Liver (tissue), 9 donors: ENCODE data around the gene RAX2. TPM values are rescaled to one million over a fixed set of nuclear protein-coding genes. Genes with fewer than 3 reads are reported as not detected.

Experiments
- DNase-seq: peaks from one replicate; pipeline ENCODE4 v3.0.0-alpha.2; 2017; ENCODE audit warnings: low spot score
- H3K27ac ChIP-seq, 2 donors: one replicate each; pipeline ENCODE4 v1.7.0; 2013; ENCODE audit warnings: inconsistent platforms in 2 of 2, low read length in 2 of 2, control low read depth in 1 of 2, low read depth in 1 of 2, mild to moderate bottlenecking in 1 of 2
- H3K27me3 ChIP-seq, 4 donors: one replicate each; pipeline versions ENCODE4 v1.6.1 to v1.7.0; 2013; ENCODE audit warnings: low read length in 3 of 4, inconsistent platforms in 1 of 4, mild to moderate bottlenecking in 1 of 4, moderate library complexity in 1 of 4; ENCODE audit not compliant: control insufficient read depth in 4 of 4, insufficient read depth in 4 of 4
- H3K36me3 ChIP-seq, 4 donors: one replicate each; pipeline versions ENCODE4 v1.6.1 to v1.7.0; 2013; ENCODE audit warnings: low read length in 3 of 4, mild to moderate bottlenecking in 3 of 4, low read depth in 1 of 4, moderate library complexity in 1 of 4; ENCODE audit not compliant: control insufficient read depth in 4 of 4, insufficient read depth in 3 of 4
- H3K4me1 ChIP-seq, 4 donors: one replicate each; pipeline versions ENCODE4 v1.6.1 to v1.7.0; 2013; ENCODE audit warnings: low read length in 3 of 4, mild to moderate bottlenecking in 3 of 4, moderate library complexity in 1 of 4; ENCODE audit not compliant: control insufficient read depth in 4 of 4, insufficient read depth in 4 of 4
- H3K4me3 ChIP-seq, 3 donors: one replicate each; pipeline versions ENCODE4 v1.6.1 to v1.7.0; 2013; ENCODE audit warnings: low read length in 3 of 3, control low read depth in 1 of 3, low read depth in 1 of 3, mild to moderate bottlenecking in 1 of 3
- H3K9ac ChIP-seq, 2 donors: one replicate each; pipeline ENCODE4 v1.7.0; 2013; ENCODE audit warnings: low read length in 2 of 2, mild to moderate bottlenecking in 2 of 2, moderate library complexity in 2 of 2, control low read depth in 1 of 2, low read depth in 1 of 2
- H3K9me3 ChIP-seq, 4 donors: one replicate each; pipeline versions ENCODE4 v1.6.1 to v1.7.0; 2013; ENCODE audit warnings: low read length in 3 of 4; ENCODE audit not compliant: control insufficient read depth in 4 of 4
- EGR1 ChIP-seq, 2 donors: IDR thresholded peaks; 2 replicates each; pipeline ENCODE4 v1.6.1; 2016 to 2018; ENCODE audit warnings: antibody characterized with exemption in 2 of 2, low read depth in 2 of 2
- FOXA1 ChIP-seq: IDR thresholded peaks from 2 replicates; pipeline ENCODE4 v1.6.1; 2016; ENCODE audit warnings: antibody characterized with exemption
- FOXA2 ChIP-seq: IDR thresholded peaks from 2 replicates; pipeline ENCODE4 v1.6.1; 2016; ENCODE audit warnings: antibody characterized with exemption
- GABPA ChIP-seq, 2 donors: IDR thresholded peaks in 1 of 2; conservative IDR thresholded peaks in 1 of 2; 2 replicates each; pipeline ENCODE4 v1.6.1; 2016; ENCODE audit warnings: antibody characterized with exemption in 2 of 2, mild to moderate bottlenecking in 1 of 2, moderate library complexity in 1 of 2
- HNF4A ChIP-seq, 2 donors: conservative IDR thresholded peaks; 2 replicates each; pipeline ENCODE4 v1.6.1; 2016; ENCODE audit warnings: antibody characterized with exemption in 2 of 2, mild to moderate bottlenecking in 2 of 2
- HNF4G ChIP-seq: IDR thresholded peaks from 2 replicates; pipeline ENCODE4 v1.6.1; 2016; ENCODE audit warnings: antibody characterized with exemption
- JUND ChIP-seq, 2 donors: IDR thresholded peaks; 2 replicates each; pipeline ENCODE4 v1.6.1; 2016; ENCODE audit warnings: antibody characterized with exemption in 2 of 2
- NR2F2 ChIP-seq: IDR thresholded peaks from 2 replicates; pipeline ENCODE4 v1.6.1; 2016; ENCODE audit warnings: antibody characterized with exemption
- RAD21 ChIP-seq, 2 donors: IDR thresholded peaks; 2 replicates each; pipeline ENCODE4 v1.6.1; 2016; ENCODE audit warnings: antibody characterized with exemption in 2 of 2, mild to moderate bottlenecking in 2 of 2
- RXRA ChIP-seq, 2 donors: IDR thresholded peaks; 2 replicates each; pipeline ENCODE4 v1.6.1; 2017 to 2018; ENCODE audit warnings: antibody characterized with exemption in 2 of 2, mild to moderate bottlenecking in 1 of 2
- SP1 ChIP-seq: IDR thresholded peaks from 2 replicates; pipeline ENCODE4 v1.6.1; 2018; ENCODE audit warnings: antibody characterized with exemption, mild to moderate bottlenecking
- TAF1 ChIP-seq: conservative IDR thresholded peaks from 2 replicates; pipeline ENCODE4 v1.6.1; 2016; ENCODE audit warnings: antibody characterized with exemption, mild to moderate bottlenecking
- YY1 ChIP-seq: IDR thresholded peaks from 2 replicates; pipeline ENCODE4 v1.6.1; 2016; ENCODE audit warnings: antibody characterized with exemption, mild to moderate bottlenecking
- WGBS: extraction: QIAGEN DNeasy Blood & Tissue Kit; methylation state at CpG from one replicate; pipeline ENCODE4 v1.1.7; 2013; 5-methylcytosine and 5-hydroxymethylcytosine counted together
- polyA plus RNA-seq, 2 donors: library from polyadenylated mRNA; stranded (reverse) in 1 of 2; unstranded in 1 of 2; fragments of 200-250 nt in 1 of 2; fragments of >200 nt in 1 of 2; fragmentation: Nextera tagmentation in 1 of 2; extraction: Ambion mirVana in 1 of 2; gene quantifications; one replicate each; pipeline versions ENCODE4 v1.2.1 to v1.2.3, GENCODE V29; 2013 to 2015
- total RNA-seq, 2 donors: library from RNA; depleted of rRNA; stranded (reverse); fragments of >200 nt; gene quantifications; one replicate each; pipeline ENCODE4 v1.2.3, GENCODE V29; 2014
- TF ChIP-seq, protein P1 (sequence below): IDR thresholded peaks from 2 replicates; pipeline ENCODE4 v1.6.1; 2016; ENCODE audit warnings: antibody characterized with exemption
- TF ChIP-seq, protein P2 (sequence below): IDR thresholded peaks from 2 replicates; pipeline ENCODE4 v1.6.1; 2016; ENCODE audit warnings: antibody characterized with exemption, mild to moderate bottlenecking
- TF ChIP-seq, protein P3 (sequence below): IDR thresholded peaks from 2 replicates; pipeline ENCODE4 v1.6.1; 2016; ENCODE audit warnings: antibody characterized with exemption
- TF ChIP-seq, protein P4 (sequence below): fragments of 150-350 bp; IDR thresholded peaks from 2 replicates; pipeline ENCODE4 v1.5.1; 2017; ENCODE audit warnings: improper control_type of control experiment, low read depth, low read length; ENCODE audit not compliant: missing input control
- donor health status: healthy.
- donor health status: healthy.
- donor health status: healthy.
- donor health status: healthy.
- donor health status: healthy.

RAX2 gene
- total and polyA plus RNA-seq, 4 donors: not detected

DNA sequence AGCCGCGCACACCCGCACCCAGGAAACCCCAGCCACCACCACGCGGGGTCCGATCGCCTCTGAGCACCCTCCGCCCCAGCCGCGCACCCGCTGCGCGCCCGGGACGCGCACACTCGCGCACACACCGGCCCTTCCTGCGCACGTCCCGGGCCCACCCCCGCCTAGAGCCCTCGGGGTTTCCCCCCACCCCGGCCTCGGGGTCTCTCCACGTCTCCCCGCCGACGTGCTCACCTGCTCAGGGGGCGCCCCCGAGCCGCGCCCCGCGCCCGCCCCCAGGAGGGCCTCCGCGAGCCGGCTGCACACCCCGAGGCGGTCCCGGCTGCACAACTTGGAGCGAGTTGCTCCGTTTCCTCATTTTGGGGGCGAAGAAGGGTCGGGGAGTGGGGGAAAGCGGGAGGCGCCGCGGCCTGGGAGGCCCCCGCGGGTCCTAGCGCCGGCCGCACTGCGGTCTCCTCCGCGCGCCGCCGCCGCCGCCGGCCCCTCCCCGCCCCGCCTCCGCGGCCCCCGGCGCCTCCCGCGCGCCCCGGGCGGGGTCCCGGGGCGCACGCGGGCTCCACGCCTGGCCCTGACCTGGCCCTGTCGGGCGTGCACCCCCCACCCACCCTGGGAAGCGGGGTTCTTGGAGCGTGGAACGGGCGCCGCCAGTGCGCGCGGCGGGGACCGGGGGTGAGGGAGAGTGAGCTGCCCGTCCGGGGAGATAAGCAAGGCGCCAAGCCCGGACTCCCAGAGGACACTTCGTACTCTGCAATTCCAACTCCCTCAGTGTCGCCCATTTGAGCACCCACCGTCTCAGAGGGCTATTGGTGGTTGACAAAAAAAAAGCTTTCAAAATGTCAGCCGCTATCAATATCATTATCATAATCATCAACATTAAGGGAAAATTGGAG lies 14.2 kb upstream of the RAX2 start, which contains the start of gene MATK:
Gene MATK (minus strand): TSS at position 444 of the 887 bp plus-strand sequence. CDS start 1,246 bp downstream, outside the sequence.
- Histone ChIP-seq H3K27ac (no peak within 1 kb of the TSS), H3K9me3 (peaks cover 10 to 13% (median 13%) of the 10 kb centered on the region in 4 donors), H3K4me1 (peaks cover 0 to 7% (median 1%) of the 10 kb centered on the region in 4 donors), H3K36me3 (peaks cover 0 to 1% (median 0%) of the 10 kb centered on the region in 4 donors), H3K27me3 (peaks cover 0 to 15% (median under 1%) of the 10 kb centered on the region in 4 donors), H3K9ac (no peak within 1 kb of the TSS), H3K4me3 (peak within 1 kb of the TSS in 1 of 3 donors; percentile 40)
- TF ChIP-seq, protein P1, sequence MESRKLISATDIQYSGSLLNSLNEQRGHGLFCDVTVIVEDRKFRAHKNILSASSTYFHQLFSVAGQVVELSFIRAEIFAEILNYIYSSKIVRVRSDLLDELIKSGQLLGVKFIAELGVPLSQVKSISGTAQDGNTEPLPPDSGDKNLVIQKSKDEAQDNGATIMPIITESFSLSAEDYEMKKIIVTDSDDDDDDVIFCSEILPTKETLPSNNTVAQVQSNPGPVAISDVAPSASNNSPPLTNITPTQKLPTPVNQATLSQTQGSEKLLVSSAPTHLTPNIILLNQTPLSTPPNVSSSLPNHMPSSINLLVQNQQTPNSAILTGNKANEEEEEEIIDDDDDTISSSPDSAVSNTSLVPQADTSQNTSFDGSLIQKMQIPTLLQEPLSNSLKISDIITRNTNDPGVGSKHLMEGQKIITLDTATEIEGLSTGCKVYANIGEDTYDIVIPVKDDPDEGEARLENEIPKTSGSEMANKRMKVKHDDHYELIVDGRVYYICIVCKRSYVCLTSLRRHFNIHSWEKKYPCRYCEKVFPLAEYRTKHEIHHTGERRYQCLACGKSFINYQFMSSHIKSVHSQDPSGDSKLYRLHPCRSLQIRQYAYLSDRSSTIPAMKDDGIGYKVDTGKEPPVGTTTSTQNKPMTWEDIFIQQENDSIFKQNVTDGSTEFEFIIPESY: no peak
- TF ChIP-seq EGR1 (IDR thresholded peaks at IDR 0.05; ENCODE audit: low read depth in 2 of 2) (no peak), JUND (IDR thresholded peaks at IDR 0.05) (no peak), HNF4A (conservative IDR thresholded peaks at IDR 0.05) (no peak), GABPA (IDR thresholded peaks at IDR 0.05 in 1 of 2, conservative IDR thresholded peaks at IDR 0.05 in 1 of 2) (no peak), FOXA2 (no peak), TAF1 (no peak), YY1 (no peak), NR2F2 (no peak), HNF4G (no peak), RAD21 (IDR thresholded peaks at IDR 0.05) (no peak), FOXA1 (no peak), RXRA (IDR thresholded peaks at IDR 0.05) (no peak), SP1 (no peak)
- TF ChIP-seq, protein P2, sequence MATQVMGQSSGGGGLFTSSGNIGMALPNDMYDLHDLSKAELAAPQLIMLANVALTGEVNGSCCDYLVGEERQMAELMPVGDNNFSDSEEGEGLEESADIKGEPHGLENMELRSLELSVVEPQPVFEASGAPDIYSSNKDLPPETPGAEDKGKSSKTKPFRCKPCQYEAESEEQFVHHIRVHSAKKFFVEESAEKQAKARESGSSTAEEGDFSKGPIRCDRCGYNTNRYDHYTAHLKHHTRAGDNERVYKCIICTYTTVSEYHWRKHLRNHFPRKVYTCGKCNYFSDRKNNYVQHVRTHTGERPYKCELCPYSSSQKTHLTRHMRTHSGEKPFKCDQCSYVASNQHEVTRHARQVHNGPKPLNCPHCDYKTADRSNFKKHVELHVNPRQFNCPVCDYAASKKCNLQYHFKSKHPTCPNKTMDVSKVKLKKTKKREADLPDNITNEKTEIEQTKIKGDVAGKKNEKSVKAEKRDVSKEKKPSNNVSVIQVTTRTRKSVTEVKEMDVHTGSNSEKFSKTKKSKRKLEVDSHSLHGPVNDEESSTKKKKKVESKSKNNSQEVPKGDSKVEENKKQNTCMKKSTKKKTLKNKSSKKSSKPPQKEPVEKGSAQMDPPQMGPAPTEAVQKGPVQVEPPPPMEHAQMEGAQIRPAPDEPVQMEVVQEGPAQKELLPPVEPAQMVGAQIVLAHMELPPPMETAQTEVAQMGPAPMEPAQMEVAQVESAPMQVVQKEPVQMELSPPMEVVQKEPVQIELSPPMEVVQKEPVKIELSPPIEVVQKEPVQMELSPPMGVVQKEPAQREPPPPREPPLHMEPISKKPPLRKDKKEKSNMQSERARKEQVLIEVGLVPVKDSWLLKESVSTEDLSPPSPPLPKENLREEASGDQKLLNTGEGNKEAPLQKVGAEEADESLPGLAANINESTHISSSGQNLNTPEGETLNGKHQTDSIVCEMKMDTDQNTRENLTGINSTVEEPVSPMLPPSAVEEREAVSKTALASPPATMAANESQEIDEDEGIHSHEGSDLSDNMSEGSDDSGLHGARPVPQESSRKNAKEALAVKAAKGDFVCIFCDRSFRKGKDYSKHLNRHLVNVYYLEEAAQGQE: no peak
- TF ChIP-seq, protein P3, sequence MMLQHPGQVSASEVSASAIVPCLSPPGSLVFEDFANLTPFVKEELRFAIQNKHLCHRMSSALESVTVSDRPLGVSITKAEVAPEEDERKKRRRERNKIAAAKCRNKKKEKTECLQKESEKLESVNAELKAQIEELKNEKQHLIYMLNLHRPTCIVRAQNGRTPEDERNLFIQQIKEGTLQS: no peak
- TF ChIP-seq, protein P4, sequence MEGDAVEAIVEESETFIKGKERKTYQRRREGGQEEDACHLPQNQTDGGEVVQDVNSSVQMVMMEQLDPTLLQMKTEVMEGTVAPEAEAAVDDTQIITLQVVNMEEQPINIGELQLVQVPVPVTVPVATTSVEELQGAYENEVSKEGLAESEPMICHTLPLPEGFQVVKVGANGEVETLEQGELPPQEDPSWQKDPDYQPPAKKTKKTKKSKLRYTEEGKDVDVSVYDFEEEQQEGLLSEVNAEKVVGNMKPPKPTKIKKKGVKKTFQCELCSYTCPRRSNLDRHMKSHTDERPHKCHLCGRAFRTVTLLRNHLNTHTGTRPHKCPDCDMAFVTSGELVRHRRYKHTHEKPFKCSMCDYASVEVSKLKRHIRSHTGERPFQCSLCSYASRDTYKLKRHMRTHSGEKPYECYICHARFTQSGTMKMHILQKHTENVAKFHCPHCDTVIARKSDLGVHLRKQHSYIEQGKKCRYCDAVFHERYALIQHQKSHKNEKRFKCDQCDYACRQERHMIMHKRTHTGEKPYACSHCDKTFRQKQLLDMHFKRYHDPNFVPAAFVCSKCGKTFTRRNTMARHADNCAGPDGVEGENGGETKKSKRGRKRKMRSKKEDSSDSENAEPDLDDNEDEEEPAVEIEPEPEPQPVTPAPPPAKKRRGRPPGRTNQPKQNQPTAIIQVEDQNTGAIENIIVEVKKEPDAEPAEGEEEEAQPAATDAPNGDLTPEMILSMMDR: no peak
- 8% methylated on average over 101 of the region's 101 CpGs for WGBS
- no peak for DNase-seq
